Astrocyte of the hippocampus (primary cell): Measurements from ENCODE around the gene GNG3.

ENCODE experiments used
- DNase-seq: peaks from one replicate; pipeline ENCODE4 v3.0.0; 2011; ENCODE audit warnings: low read depth, low spot score

GNG3 gene

GRCh38 chr11:62757846-62758788 is 50.6 kb downstream of the GNG3 start:
- DNase-seq = no peak
